T-cell (primary cell): ENCODE data around the gene FTCD. TPM values are rescaled to one million over a fixed set of nuclear protein-coding genes. Genes with fewer than 3 reads are reported as not detected.

Experiments
- ATAC-seq, 4 experiments: fragments of 200-7000 bp in 3 of 4; fragments of 150-1000 bp in 1 of 4; cut with Tn5 transposase; replicated peaks in 1 of 4; 1 replicate in 3 of 4; 2 replicates in 1 of 4; pipeline ENCODE4 v1.10.0; 2021; ENCODE audit warnings: moderate library complexity in 3 of 4, mild to moderate bottlenecking in 2 of 4, moderate number of reproducible peaks in 1 of 4
- CTCF ChIA-PET, 2 donors: fragments of 300-600 bp; sonication (Branson Sonifier 250); formaldehyde crosslinking; loops; one replicate each; lab custom pipeline; 2022; ENCODE audit warnings: antibody characterized with exemption in 2 of 2; lab: Charles Lee
- POLR2A ChIA-PET, 2 donors: fragments of 300-600 bp; sonication (Branson Sonifier 250); formaldehyde crosslinking; loops; one replicate each; lab custom pipeline; 2022; ENCODE audit warnings: antibody characterized with exemption in 2 of 2; lab: Charles Lee
- DNase-seq, 35 experiments: peaks; one replicate each; pipeline versions ENCODE4 v3.0.0 to v3.0.0-alpha.2; 2013 to 2023
- H3K27ac ChIP-seq: one replicate; pipeline ENCODE4 v1.5.1; 2013; ENCODE audit warnings: low read length
- H3K27me3 ChIP-seq, 2 experiments: replicated peaks in 1 of 2; 1 replicate in 1 of 2; 2 replicates in 1 of 2; pipeline versions ENCODE4 v1.6.1 to v1.7.0; 2013; ENCODE audit warnings: low read length in 1 of 2, mixed read lengths in 1 of 2; ENCODE audit not compliant: control insufficient read depth in 2 of 2, insufficient read depth in 2 of 2; ENCODE audit errors: extremely low read depth in 1 of 2
- H3K36me3 ChIP-seq, 2 donors: 1 replicate in 1 of 2; 2 replicates in 1 of 2; pipeline versions ENCODE4 v1.6.1 to v1.7.0; 2013; ENCODE audit warnings: low read length in 1 of 2; ENCODE audit not compliant: control insufficient read depth in 2 of 2, insufficient read depth in 1 of 2; ENCODE audit errors: extremely low read depth in 1 of 2
- H3K4me1 ChIP-seq, 2 experiments: 1 replicate in 1 of 2; 2 replicates in 1 of 2; pipeline versions ENCODE4 v1.6.1 to v1.7.0; 2013; ENCODE audit warnings: low read length in 2 of 2, mixed read lengths in 1 of 2; ENCODE audit not compliant: insufficient read depth in 2 of 2, control insufficient read depth in 1 of 2; ENCODE audit errors: extremely low read depth in 1 of 2
- H3K4me3 ChIP-seq, 2 donors: 1 replicate in 1 of 2; 2 replicates in 1 of 2; pipeline versions ENCODE4 v1.5.1 to v1.7.0; 2013; ENCODE audit warnings: mild to moderate bottlenecking in 2 of 2, low read length in 1 of 2, moderate library complexity in 1 of 2; ENCODE audit not compliant: control insufficient read depth in 1 of 2; ENCODE audit errors: extremely low read depth in 1 of 2
- H3K9me3 ChIP-seq: 2 replicates; pipeline ENCODE4 v1.7.0; 2013
- H3K27ac Mint-ChIP-seq, 2 donors: one replicate each; pipeline ENCODE4 v1.8.0; 2020 to 2021; ENCODE audit warnings: mild to moderate bottlenecking in 2 of 2, mixed read lengths in 2 of 2
- H3K27me3 Mint-ChIP-seq, 2 donors: one replicate each; pipeline ENCODE4 v1.8.0; 2021 to 2022; ENCODE audit warnings: mixed read lengths in 2 of 2
- H3K36me3 Mint-ChIP-seq: one replicate; pipeline ENCODE4 v1.8.0; 2021; ENCODE audit warnings: mixed read lengths
- H3K4me1 Mint-ChIP-seq, 3 donors: one replicate each; pipeline ENCODE4 v1.8.0; 2020 to 2022; ENCODE audit warnings: mixed read lengths in 3 of 3, mild to moderate bottlenecking in 1 of 3
- H3K4me3 Mint-ChIP-seq, 3 donors: one replicate each; pipeline ENCODE4 v1.8.0; 2020 to 2022; ENCODE audit warnings: mild to moderate bottlenecking in 3 of 3, mixed read lengths in 3 of 3, moderate library complexity in 3 of 3
- H3K9me3 Mint-ChIP-seq, 3 donors: one replicate each; pipeline ENCODE4 v1.8.0; 2020 to 2022; ENCODE audit warnings: mixed read lengths in 3 of 3
- WGBS: methylation state at CpG from one replicate; pipeline ENCODE4 v1.1.5; 2013; ENCODE audit warnings: missing lambda C conversion rate; ENCODE audit not compliant: insufficient coverage; 5-methylcytosine and 5-hydroxymethylcytosine counted together
- total RNA-seq, 35 experiments: library from RNA in 6 of 35; stranded (reverse) in 6 of 35; fragments of 120-200 nt in 1 of 35; gene quantifications; one replicate each; pipeline versions ENCODE4 v1.2.1 to v1.2.4 and lab custom pipeline; 2013 to 2026

Gene FTCD
- total RNA-seq, 5 donors from 2014 or later (not counting 1 experiment from before 2014, with no cell fraction given), result 0.95 to 6.1 (median 2.5) TPM; not detected in 1

- H3K4me3 ChIP-seq, result no peak overlapping the region
- H3K27me3 ChIP-seq, result peaks cover 0 to 4% of the 10 kb centered on the region in 2 experiments
- peak in 2 of 35 experiments; percentile 11 to 17 for DNase-seq
- H3K27me3 Mint-ChIP-seq, result peaks cover 2 to 15% of the 10 kb centered on the region in 2 donors
- whole genome bisulfite sequencing, result 88% methylated on average over 13 of the region's 14 CpGs
- no peak overlapping the region for H3K4me3 Mint-ChIP-seq
- ChIA-PET POLR2A (no interaction called here), CTCF (no interaction called here)
- peaks cover 2 to 9% of the 10 kb centered on the region in 2 experiments for H3K4me1 ChIP-seq
- no peak overlapping the region for H3K27ac ChIP-seq
- ATAC-seq, result no peak
- H3K4me1 Mint-ChIP-seq, result peaks cover 4 to 8% (median 8%) of the 10 kb centered on the region in 3 donors
- no peak overlapping the region for H3K27ac Mint-ChIP-seq
- H3K36me3 ChIP-seq, result no peaks in the 10 kb centered on the region
- no peaks in the 10 kb centered on the region for H3K9me3 ChIP-seq
- H3K36me3 Mint-ChIP-seq, result no peaks in the 10 kb centered on the region
- H3K9me3 Mint-ChIP-seq, result peaks cover 0 to under 1% (median 0%) of the 10 kb centered on the region in 3 donors
Measured at GRCh38 chr21:46168238-46168637, 12.9 kb upstream of the FTCD start.

GRCh38 chr21:46165098-46165497 lies 9.7 kb upstream of the FTCD start:
- H3K36me3 ChIP-seq, result no peaks in the 10 kb centered on the region
- H3K27ac ChIP-seq, result no peak overlapping the region
- H3K4me3 ChIP-seq, result no peak overlapping the region
- Mint-ChIP-seq H3K27me3 (peaks cover 10 to 18% of the 10 kb centered on the region in 2 donors), H3K27ac (no peak overlapping the region), H3K9me3 (no peaks in the 10 kb centered on the region), H3K4me1 (peaks cover 0 to 7% (median 0%) of the 10 kb centered on the region in 3 donors), H3K36me3 (no peaks in the 10 kb centered on the region), H3K4me3 (no peak overlapping the region)
- ATAC-seq (no peak), DNase-seq (no peak)
- ChIA-PET CTCF (no interaction called here), POLR2A (no interaction called here)
- H3K9me3 ChIP-seq, result no peaks in the 10 kb centered on the region
- H3K27me3 ChIP-seq, result peaks cover 0 to 3% of the 10 kb centered on the region in 2 experiments
- no peaks in the 10 kb centered on the region for H3K4me1 ChIP-seq

DNA sequence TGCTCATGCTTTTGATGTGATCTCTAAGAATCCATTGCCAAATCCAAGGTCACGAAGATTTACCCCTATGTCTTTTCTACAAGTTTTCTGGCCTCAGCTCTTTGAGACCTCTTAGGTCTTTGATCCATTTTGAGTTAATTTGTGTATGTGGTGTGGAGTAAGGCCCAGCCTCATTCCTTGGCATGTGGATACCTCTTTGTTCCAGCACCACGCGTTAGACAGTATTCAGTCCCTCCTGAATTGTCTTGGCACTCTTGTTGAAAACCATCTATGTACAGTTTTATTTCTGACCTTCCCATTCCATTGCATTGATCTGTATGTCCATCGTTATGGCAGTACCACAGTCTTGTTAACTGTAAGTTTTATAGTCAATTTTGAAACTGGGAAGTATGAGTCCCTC lies 8.0 kb upstream of the FTCD start:
- POLR2A ChIA-PET, result no interaction called here
- no peaks in the 10 kb centered on the region for H3K9me3 ChIP-seq
- H3K27me3 ChIP-seq, result peaks cover 0 to 3% of the 10 kb centered on the region in 2 experiments
- DNase-seq, result no peak
- H3K27ac ChIP-seq, result no peak overlapping the region
- H3K36me3 ChIP-seq, result peaks cover 0 to 2% of the 10 kb centered on the region in 2 donors
- no peaks in the 10 kb centered on the region for H3K9me3 Mint-ChIP-seq
- H3K4me1 ChIP-seq, result no peaks in the 10 kb centered on the region
- H3K27ac Mint-ChIP-seq, result no peak overlapping the region
- no peak overlapping the region for H3K4me3 ChIP-seq
- no peak overlapping the region for H3K4me3 Mint-ChIP-seq
- peaks cover 0 to 5% (median 0%) of the 10 kb centered on the region in 3 donors for H3K4me1 Mint-ChIP-seq
- no peak for ATAC-seq
- H3K27me3 Mint-ChIP-seq, result peaks cover 10 to 18% of the 10 kb centered on the region in 2 donors
- no peaks in the 10 kb centered on the region for H3K36me3 Mint-ChIP-seq
- WGBS, result no CpG with 5 or more reads among the region's 4 CpGs
- CTCF ChIA-PET, result no interaction called here

DNA sequence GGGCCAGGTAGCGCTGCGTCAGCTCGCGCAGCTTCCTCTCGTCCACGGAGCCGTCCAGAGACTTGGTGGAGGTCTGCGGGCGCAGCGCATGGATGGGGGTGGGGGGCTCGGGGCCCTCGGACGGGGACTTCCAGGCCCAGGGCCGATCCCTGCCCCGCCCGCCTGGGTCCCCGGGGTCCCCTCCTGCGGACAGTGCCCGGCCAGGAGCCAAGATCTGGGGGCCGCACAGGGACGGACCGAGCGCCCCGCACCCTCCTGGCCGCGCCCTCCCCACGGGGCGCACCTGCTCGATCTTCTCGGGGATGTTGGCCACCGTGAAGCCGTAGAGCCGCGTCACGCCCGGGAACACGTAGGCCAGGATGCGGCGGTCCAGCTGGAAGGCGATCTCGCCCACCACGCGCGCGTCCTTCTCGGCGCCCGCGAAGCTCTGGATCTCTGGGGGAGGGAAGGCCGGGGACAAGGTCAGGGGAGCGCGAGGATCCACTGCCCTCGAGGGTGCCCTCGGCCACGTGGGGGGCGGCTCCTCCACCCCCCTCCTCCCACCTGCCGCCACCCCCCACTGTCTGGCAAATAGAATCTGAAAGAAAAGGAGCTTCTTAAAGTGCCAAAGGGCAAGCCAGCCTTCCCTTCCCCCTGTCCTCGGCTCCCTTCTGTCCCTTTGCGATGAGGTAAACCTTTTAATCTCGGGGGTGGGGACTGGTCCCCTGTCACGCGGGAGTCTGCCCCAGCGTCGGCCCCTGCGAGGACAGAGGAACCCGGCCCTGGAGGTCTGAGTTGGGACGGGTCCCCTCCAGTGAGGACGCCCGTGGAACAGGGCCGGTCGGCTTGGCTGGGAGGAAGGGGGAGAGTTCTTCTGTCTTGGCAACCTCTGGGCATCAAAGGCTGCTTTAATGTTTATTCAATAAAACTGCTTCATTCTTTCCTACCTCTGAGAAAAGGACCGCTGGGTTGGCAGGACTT lies 6.5 kb upstream of the FTCD start:
- peaks cover 10 to 18% of the 10 kb centered on the region in 2 donors for H3K27me3 Mint-ChIP-seq
- Histone ChIP-seq H3K27ac (no peak overlapping the region), H3K4me3 (no peak overlapping the region), H3K27me3 (no peaks in the 10 kb centered on the region), H3K4me1 (no peaks in the 10 kb centered on the region), H3K9me3 (no peaks in the 10 kb centered on the region), H3K36me3 (peaks cover 0 to 2% of the 10 kb centered on the region in 2 donors)
- CTCF ChIA-PET, result no interaction called here
- peak overlapping the region in 1 of 3 donors; percentile 23 for H3K4me3 Mint-ChIP-seq
- H3K27ac Mint-ChIP-seq, result no peak overlapping the region
- POLR2A ChIA-PET, result no interaction called here
- no peaks in the 10 kb centered on the region for H3K36me3 Mint-ChIP-seq
- DNase-seq (peak in 2 of 35 experiments; percentile 5 to 20), ATAC-seq (no peak)
- WGBS, result 87% methylated on average over 35 of the region's 72 CpGs
- H3K4me1 Mint-ChIP-seq, result peaks cover 0 to 5% (median 0%) of the 10 kb centered on the region in 3 donors
- H3K9me3 Mint-ChIP-seq, result no peaks in the 10 kb centered on the region

DNA sequence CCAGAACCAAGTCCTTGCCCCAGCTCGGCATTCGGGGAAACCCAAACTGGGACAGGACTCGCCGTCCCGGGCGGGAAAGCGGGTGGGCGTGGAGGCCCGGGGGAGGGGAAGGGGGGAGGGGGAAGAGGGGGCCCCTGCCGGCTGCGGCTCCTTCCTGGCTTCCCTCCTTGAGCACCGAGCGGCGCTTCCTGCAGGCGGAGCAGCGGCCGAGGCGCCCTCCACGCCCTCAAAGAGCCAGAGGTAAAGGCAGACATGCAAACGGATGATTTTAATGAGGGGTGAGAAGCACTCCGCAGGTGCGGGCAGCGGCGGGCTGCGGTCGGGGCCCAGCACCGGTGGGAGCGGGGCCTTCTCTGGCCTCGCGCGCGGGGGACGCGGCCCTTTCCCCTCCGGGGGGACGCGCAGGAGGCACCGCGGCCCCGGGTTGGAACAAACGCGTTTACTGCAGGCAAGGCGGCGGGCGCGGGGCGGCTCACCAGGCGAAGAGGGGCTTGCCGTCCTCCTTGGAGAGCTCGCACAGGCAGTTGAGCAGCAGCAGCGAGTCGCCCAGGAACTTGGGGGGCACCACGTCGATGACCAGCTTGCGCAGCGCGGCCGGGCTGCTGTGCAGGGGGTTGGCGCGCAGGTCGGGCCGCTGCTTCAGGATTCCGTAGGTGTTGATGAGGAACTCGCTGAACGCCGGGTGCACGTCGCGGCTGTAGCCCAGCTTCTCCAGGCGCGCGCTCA lies 5.7 kb upstream of the FTCD start:
- Mint-ChIP-seq H3K4me1 (peaks cover 0 to 5% (median 0%) of the 10 kb centered on the region in 3 donors), H3K4me3 (peak overlapping the region in 2 of 3 donors; percentile 42 to 51), H3K27ac (no peak overlapping the region), H3K27me3 (peaks cover 10 to 18% of the 10 kb centered on the region in 2 donors), H3K9me3 (no peaks in the 10 kb centered on the region), H3K36me3 (no peaks in the 10 kb centered on the region)
- no peaks in the 10 kb centered on the region for H3K9me3 ChIP-seq
- POLR2A ChIA-PET, result no interaction called here
- no peaks in the 10 kb centered on the region for H3K4me1 ChIP-seq
- 87% methylated on average over 59 of the region's 72 CpGs for WGBS
- DNase-seq (peak in 3 of 35 experiments; percentile 8 to 27 (median 21)), ATAC-seq (peak in 1 of 4 experiments; percentile 35)
- no peak overlapping the region for H3K27ac ChIP-seq
- CTCF ChIA-PET, result no interaction called here
- no peaks in the 10 kb centered on the region for H3K27me3 ChIP-seq
- no peak overlapping the region for H3K4me3 ChIP-seq
- peaks cover 0 to 2% of the 10 kb centered on the region in 2 donors for H3K36me3 ChIP-seq

GRCh38 chr21:46160657-46160906 lies 5.2 kb upstream of the FTCD start:
- Histone ChIP-seq H3K9me3 (no peaks in the 10 kb centered on the region), H3K36me3 (peaks cover 0 to 2% of the 10 kb centered on the region in 2 donors), H3K4me1 (no peaks in the 10 kb centered on the region), H3K27ac (no peak overlapping the region), H3K4me3 (no peak overlapping the region), H3K27me3 (no peaks in the 10 kb centered on the region)
- ATAC-seq (no peak), DNase-seq (peak in 2 of 35 experiments; percentile 4 to 8)
- Mint-ChIP-seq H3K4me1 (peaks cover 0 to 5% (median 0%) of the 10 kb centered on the region in 3 donors), H3K9me3 (no peaks in the 10 kb centered on the region), H3K4me3 (peak overlapping the region in 1 of 3 donors; percentile 42), H3K36me3 (no peaks in the 10 kb centered on the region), H3K27me3 (peaks cover 10 to 16% of the 10 kb centered on the region in 2 donors), H3K27ac (no peak overlapping the region)
- 98% methylated on average over 11 of the region's 22 CpGs for WGBS
- POLR2A ChIA-PET, result no interaction called here
- CTCF ChIA-PET, result no interaction called here
